Brain microvascular endothelial cell (primary cell): ENCODE data around the gene CDH2.
A peak's percentile ranks its signal among the peaks of the same experiment; 100 is the strongest.

ENCODE experiments used
- DNase-seq: peaks from one replicate; pipeline ENCODE4 v3.0.0-alpha.2; 2020
- H3K27ac ChIP-seq: fragments of 250-450 bp; sonication (Bioruptor Pico); 2 replicates; pipeline ENCODE4 v1.5.1; 2020; ENCODE audit warnings: mild to moderate bottlenecking, moderate library complexity
- H3K27me3 ChIP-seq: fragments of 250-450 bp; sonication (Bioruptor Pico); replicated peaks from 2 replicates; pipeline ENCODE4 v1.5.1; 2020; ENCODE audit warnings: mild to moderate bottlenecking
- H3K36me3 ChIP-seq: fragments of 250-450 bp; sonication (Bioruptor Pico); replicated peaks from 2 replicates; pipeline ENCODE4 v1.5.1; 2020; ENCODE audit warnings: mild to moderate bottlenecking
- H3K4me3 ChIP-seq: 2 replicates; pipeline ENCODE4 v1.5.1; 2011; ENCODE audit warnings: low read depth, mild to moderate bottlenecking, control low read depth, low read length, moderate library complexity
- in situ Hi-C: cut with HindIII; loops from 2 replicates; pipeline ENCODE4 v1.10.0; 2017; ENCODE audit warnings: low sequenced_read_pairs, low pct_ligation_motif_present
- TF ChIP-seq, protein P1 (sequence below): IDR thresholded peaks from 2 replicates; pipeline ENCODE4 v1.5.1; 2011; ENCODE audit warnings: low read depth, mild to moderate bottlenecking, moderate library complexity, low read length, control low read depth, inconsistent platforms; ENCODE audit errors: missing control alignments

Gene CDH2

DNA sequence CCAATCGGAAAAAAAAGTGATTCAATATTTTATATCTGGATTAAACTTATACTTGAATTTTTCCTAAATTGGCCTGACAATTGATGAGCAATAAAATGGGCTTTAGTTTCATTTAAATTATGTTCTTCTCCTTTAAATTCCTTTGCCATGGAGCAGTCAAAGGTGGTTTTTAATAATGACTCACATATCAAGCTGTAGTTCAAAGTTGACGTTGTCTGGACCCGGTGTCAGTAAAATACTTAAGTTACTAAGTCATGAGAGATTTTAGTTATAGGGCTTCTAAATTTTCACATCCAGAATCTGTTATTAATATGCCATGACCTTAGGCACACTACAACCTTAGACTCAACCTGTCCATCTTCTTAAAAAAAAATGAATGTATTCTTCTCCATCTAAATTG lies 62.5 kb downstream of the CDH2 start:
- in situ Hi-C loops, result no loop called here
- peak; percentile 74 for DNase-seq
- no peaks in the 10 kb centered on the region for H3K36me3 ChIP-seq
- no peaks in the 10 kb centered on the region for H3K27me3 ChIP-seq
- H3K4me3 ChIP-seq, result peak overlapping the region; percentile 34
- TF ChIP-seq, protein P1, sequence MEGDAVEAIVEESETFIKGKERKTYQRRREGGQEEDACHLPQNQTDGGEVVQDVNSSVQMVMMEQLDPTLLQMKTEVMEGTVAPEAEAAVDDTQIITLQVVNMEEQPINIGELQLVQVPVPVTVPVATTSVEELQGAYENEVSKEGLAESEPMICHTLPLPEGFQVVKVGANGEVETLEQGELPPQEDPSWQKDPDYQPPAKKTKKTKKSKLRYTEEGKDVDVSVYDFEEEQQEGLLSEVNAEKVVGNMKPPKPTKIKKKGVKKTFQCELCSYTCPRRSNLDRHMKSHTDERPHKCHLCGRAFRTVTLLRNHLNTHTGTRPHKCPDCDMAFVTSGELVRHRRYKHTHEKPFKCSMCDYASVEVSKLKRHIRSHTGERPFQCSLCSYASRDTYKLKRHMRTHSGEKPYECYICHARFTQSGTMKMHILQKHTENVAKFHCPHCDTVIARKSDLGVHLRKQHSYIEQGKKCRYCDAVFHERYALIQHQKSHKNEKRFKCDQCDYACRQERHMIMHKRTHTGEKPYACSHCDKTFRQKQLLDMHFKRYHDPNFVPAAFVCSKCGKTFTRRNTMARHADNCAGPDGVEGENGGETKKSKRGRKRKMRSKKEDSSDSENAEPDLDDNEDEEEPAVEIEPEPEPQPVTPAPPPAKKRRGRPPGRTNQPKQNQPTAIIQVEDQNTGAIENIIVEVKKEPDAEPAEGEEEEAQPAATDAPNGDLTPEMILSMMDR, result no peak
- H3K27ac ChIP-seq, result peak overlapping the region; percentile 96

- in situ Hi-C loops, result no loop called here
- TF ChIP-seq, protein P1, result no peak
- H3K27me3 ChIP-seq, result no peaks in the 10 kb centered on the region
- H3K36me3 ChIP-seq, result no peaks in the 10 kb centered on the region
- H3K4me3 ChIP-seq, result no peak overlapping the region
- H3K27ac ChIP-seq, result peak overlapping the region; percentile 96
- DNase-seq, result no peak
Observed at GRCh38 chr18:28113271-28114029, 63.5 kb downstream of the CDH2 start.

- TF ChIP-seq, protein P1, result no peak
- DNase-seq, result peak; percentile 92
- H3K4me3 ChIP-seq, result peak overlapping the region; percentile 7
- H3K27ac ChIP-seq, result peak overlapping the region; percentile 96
- H3K27me3 ChIP-seq, result no peaks in the 10 kb centered on the region
- no peaks in the 10 kb centered on the region for H3K36me3 ChIP-seq
- in situ Hi-C loops, result no loop called here
Observed at GRCh38 chr18:28112056-28112470, 64.9 kb downstream of the CDH2 start.

- H3K4me3 ChIP-seq, result no peak overlapping the region
- no peak overlapping the region for H3K27ac ChIP-seq
- TF ChIP-seq, protein P1, result no peak
- no peak for DNase-seq
- in situ Hi-C loops, result no loop called here
- H3K27me3 ChIP-seq, result no peaks in the 10 kb centered on the region
- no peaks in the 10 kb centered on the region for H3K36me3 ChIP-seq
Observed at GRCh38 chr18:28110924-28111323, 66.0 kb downstream of the CDH2 start.

DNA sequence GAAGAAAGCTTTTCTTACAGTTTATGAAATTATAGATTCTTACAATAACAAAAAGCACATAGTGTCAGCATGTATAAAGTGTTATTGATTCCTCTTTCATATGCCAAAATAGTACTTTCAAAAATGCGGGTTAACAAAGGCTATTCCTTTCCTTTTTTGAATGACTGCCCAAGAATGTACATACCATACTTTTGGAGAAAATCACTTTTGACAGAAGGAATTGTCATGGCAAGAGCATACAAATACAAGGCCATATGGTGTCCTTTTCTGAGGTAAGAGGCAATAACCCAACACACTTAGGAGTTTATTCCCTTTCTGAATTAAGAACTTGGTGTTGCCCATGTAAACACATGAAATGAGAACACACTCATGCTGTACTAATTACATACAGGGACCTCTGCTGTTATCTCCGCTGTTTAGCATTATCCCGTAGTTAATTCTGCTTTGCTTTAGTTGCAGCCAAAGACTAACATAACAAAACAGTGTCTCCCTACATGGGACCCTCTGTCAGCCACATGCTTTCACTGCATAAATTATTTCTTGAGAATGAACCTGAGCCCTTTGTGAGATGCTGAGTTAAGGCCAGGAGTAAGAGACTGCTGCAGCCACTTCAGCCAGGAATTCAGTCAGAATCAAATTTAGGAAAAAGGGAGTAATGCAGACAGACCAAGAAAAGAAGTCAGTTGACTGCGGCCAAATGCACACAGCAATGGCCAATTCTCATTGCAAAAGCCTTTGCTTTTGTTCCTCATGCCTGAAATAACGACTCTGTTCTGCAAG lies 67.0 kb downstream of the CDH2 start:
- DNase-seq, result no peak
- Histone ChIP-seq H3K4me3 (no peak overlapping the region), H3K36me3 (no peaks in the 10 kb centered on the region), H3K27me3 (no peaks in the 10 kb centered on the region), H3K27ac (no peak overlapping the region)
- in situ Hi-C loops, result no loop called here
- TF ChIP-seq, protein P1, result no peak
